RKO (cell line): ENCODE measurements around the gene GRAMD1B.
"Not testable (repeated sequence)": the region's sequence is repeated elsewhere in the genome, so short reads cannot be mapped to it uniquely, and the experiment has no call there.

ENCODE experiments used
- DNase-seq: peaks from one replicate; pipeline ENCODE4 v3.0.0-alpha.2; 2016; ENCODE audit warnings: low spot score

The GRAMD1B gene

GRCh38 chr11:123568367-123568870, 138.3 kb downstream of the GRAMD1B start:
- no peak for DNase-seq

- no peak for DNase-seq
These were observed 139.3 kb downstream of the GRAMD1B start for GRCh38 chr11:123569393-123569792.

DNA sequence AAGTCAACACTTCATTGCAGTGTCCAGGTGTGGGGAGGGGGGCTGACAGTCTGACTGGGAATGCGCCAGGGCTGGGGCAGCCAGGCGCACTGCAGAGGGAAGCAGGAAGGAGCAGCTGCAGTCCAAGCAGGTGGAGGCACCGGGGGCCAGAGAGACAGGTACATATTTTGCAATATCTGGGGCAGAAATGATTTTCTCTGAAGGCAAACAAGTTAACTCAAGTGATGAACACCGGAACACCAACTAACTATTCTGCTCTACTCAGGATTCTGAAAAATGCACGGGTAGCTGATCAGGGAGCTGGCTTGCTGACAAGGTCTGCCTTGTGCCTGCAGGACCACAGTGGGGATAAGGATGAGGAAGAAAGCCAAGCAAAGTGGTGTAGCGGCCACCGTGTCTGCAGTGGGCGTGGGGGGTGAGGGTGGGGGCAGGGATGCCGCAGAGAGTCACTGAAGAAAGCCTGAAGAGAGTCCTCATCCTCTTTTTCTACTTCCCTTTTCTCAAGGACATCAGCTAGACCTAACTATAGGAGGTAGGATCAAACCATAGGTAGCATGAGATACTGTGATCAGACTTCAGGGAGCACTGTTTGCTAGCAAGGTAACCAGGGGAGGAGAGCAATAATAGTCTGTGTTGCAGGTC, 141.0 kb downstream of the GRAMD1B start:
- no peak for DNase-seq

- not testable (repeated sequence) for DNase-seq
These were observed 142.7 kb downstream of the GRAMD1B start for GRCh38 chr11:123572791-123573190.

DNA sequence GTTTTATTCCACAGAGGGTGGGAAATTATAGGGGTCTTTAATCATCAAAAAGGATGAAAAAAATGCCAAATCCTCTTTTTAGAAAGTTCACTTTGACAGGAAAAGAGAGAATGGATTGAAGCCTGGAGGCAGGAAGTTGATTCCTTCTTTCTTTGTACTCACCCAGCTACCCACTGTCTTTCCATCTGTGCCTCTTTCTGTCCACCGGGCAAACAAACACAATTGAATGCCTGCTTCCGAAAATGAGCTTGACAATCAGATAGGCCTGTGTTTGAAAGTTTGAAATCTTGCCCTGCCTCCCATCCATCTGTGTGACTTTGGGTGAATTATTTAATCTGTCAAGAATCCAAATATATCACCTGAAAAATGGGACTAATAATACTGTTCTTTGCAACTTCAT, 143.2 kb downstream of the GRAMD1B start:
- no peak for DNase-seq

GRCh38 chr11:123575441-123575840, 145.4 kb downstream of the GRAMD1B start:
- no peak for DNase-seq

DNA sequence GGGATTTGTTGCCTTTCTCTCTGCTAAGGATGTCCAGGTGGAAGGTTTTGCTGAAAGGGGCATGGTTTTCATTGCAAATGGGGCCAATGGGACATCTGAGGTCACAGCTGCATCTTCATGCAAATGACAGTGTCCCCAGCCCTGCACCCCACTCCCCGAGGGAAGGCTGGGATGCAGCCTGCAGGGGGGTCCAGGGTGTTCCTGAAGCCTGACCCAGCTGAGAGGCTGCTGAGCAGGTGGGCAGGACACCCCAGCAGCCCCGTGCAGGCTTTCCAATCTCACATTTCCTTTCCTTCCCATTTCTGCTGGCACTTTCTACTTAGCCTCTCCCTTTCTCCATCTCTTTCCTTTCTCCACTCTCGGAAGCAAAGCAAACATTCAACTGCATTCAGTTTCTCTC, 146.0 kb downstream of the GRAMD1B start:
- DNase-seq, result no peak

DNA sequence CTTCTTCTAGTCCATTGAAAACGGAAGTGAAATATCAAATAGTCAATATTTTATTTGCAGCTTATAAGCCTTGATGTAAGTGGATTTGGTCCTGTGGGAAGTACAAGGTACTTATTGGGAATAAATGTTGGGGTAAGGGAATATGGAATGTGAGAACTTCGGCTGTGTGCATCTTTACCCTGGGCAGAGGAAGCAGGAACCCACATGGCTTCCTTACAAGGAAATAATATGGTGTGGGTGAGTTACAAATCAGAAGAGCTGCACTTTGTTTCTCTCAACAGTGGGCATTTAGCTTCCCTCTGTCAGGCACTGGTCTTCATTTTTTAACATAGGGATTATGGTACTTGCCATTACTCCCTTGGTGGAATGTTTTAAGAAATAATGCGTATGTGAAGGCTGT, 146.4 kb downstream of the GRAMD1B start:
- no peak for DNase-seq

DNA sequence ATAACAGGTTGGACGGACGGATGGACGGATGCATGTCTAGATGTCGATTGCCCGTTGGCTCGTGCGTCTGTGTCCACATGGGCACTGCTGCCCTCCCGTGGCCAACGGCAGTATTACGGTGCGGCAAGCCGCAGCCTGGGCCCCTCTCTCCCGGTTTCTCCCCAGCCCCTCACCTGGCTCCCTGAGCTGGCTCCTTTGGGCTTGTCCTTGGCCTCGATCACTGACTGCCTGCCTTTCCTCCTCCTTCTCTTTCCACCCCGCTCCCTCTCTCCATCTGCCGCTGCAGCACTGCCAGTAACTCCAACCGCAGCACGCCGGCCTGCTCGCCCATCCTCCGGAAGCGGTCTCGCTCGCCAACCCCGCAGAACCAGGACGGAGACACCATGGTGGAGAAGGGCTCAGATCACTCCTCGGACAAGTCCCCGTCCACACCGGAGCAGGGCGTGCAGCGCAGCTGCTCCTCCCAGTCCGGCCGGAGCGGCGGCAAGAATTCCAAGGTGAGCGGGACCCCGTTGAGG, 147.1 kb downstream of the GRAMD1B start:
- DNase-seq, result peak; percentile 33

GRCh38 chr11:123578778-123579481, 148.9 kb downstream of the GRAMD1B start:
- DNase-seq, result no peak

- no peak for DNase-seq
These were observed 149.4 kb downstream of the GRAMD1B start for GRCh38 chr11:123579482-123579812.

- no peak for DNase-seq
These were observed 150.1 kb downstream of the GRAMD1B start for GRCh38 chr11:123580137-123580536.

- peak; percentile 41 for DNase-seq
These were observed 150.6 kb downstream of the GRAMD1B start for GRCh38 chr11:123580557-123581275.

GRCh38 chr11:123581651-123582399, 151.8 kb downstream of the GRAMD1B start:
- no peak for DNase-seq

GRCh38 chr11:123582992-123583504, 153.0 kb downstream of the GRAMD1B start:
- DNase-seq, result no peak

GRCh38 chr11:123584186-123584585, 154.1 kb downstream of the GRAMD1B start:
- DNase-seq, result no peak

DNA sequence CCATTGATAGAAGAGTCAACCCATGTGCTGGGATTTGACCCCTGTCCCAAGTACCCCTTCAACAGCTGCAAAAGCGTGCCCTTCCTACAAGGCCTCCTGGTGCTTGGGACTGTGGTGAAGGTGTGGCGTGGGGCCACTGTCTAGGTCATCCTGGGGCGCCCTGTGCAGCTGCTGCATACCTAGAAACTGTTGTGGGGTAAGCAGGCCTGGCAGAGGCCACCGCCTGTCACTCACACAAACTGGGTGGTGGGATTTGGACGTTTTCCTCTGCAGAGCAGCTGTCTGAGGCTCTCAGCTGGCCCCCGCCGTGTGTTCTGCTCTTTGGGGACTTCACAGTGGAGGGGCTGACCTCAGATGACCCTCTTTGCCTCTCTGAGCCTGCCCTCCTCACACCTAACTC, 154.7 kb downstream of the GRAMD1B start:
- DNase-seq, result no peak

GRCh38 chr11:123585206-123585605, 155.1 kb downstream of the GRAMD1B start:
- no peak for DNase-seq

DNA sequence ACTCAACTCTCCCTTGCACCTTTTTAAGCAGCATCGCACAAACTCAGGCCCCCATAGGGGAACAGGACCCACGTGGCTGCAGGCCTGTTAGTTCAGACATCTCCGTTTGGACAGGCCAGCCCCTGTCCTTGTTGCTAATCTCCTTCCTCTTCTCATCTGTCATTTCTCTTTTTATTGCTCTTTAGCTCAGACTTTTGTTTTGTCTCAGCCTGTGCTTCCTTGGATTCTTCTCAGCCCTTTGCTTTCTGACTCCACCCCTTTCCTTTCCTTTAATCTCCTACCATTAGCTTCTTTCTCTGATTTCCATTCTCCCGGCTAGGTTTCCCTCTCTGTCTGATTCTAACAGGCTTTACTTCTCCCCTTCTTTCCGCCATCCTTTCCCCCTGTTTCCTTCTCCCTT, 155.6 kb downstream of the GRAMD1B start:
- DNase-seq, result no peak

- DNase-seq, result no peak
These were observed 156.5 kb downstream of the GRAMD1B start for GRCh38 chr11:123586568-123586967.

DNA sequence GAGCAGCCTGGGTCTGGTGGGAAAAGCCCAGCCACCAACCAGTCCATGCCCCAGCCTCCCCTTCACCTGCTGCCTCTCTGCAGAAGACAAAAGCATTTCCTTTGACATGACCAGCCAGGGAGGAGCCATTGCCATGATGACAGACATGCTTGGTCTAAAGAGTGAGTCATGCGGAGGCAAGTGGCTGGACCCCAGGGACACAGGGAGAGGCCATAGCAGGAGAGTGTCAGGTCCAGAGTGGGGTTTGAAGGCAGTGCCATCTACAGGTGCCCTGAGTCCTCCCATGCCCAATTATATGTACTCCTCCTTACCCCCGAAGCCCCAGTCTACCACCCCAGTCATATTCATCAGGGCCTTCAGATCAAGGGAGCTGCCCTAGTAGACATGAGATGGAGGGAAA, 157.0 kb downstream of the GRAMD1B start:
- DNase-seq, result no peak

DNA sequence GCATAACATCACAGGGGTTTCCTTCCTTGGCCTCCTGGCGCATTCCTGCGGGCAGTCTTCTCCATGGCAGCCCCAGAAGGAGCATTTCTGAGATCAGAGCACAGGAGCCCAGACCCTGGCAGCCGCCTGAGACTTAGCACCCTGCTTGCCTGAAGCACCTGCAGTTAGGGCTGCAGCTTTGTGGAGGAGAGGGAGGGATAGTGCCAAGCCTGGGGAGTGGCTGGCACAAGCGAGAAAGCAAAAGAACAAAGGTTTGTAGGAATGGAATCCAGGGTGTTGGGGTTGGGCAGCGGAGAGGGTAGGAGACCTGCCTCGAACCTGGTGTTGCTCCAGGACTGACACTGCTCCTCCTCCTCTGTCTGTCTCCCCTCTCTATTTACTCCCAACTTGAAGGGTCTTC, 157.5 kb downstream of the GRAMD1B start:
- no peak for DNase-seq
